Measurements from ENCODE around the gene SHROOM3. TPM values are rescaled to one million over a fixed set of nuclear protein-coding genes. Genes with fewer than 3 reads are reported as not detected.

The SHROOM3 gene
- polyA plus RNA-seq, 2 of the 4 experiments (the other 2 are of a cell fraction), result 2.8 to 5.1 TPM

GRCh38 chr4:76576824-76577223 is 141.8 kb downstream of the SHROOM3 start:
- 82% methylated on average over 4 of the region's 4 CpGs for WGBS (ENCODE audit: missing lambda C conversion rate)
- TF ChIP-seq CBX8 (IDR thresholded peaks at IDR 0.05), result no peak
- no peak for TF ChIP-seq KDM5A (IDR thresholded peaks at IDR 0.05)
- no peak for TF ChIP-seq RNF2 (IDR thresholded peaks at IDR 0.05; ENCODE audit: borderline replicate concordance, low read depth)
- TF ChIP-seq HEYL (CRISPR knock-in tag; IDR thresholded peaks at IDR 0.05), result no peak
- TF ChIP-seq CTCF (IDR thresholded peaks at IDR 0.05), result no peak
- TF ChIP-seq CEBPB (IDR thresholded peaks at IDR 0.05), result no peak
- TF ChIP-seq JUNB (IDR thresholded peaks at IDR 0.05), result no peak
- TF ChIP-seq ZNF302 (CRISPR knock-in tag; IDR thresholded peaks at IDR 0.05), result no peak
- no peak for TF ChIP-seq POLR2AphosphoS2 (conservative IDR thresholded peaks at IDR 0.05; ENCODE audit: low read length)
- no peak for TF ChIP-seq REST (IDR thresholded peaks at IDR 0.05)
- no peak for TF ChIP-seq ZFP36 (IDR thresholded peaks at IDR 0.05; ENCODE audit: borderline replicate concordance, partially characterized antibody)
- TF ChIP-seq CBX2 (IDR thresholded peaks at IDR 0.05; ENCODE audit: borderline replicate concordance, low read depth), result no peak
- TF ChIP-seq FOXS1 (CRISPR knock-in tag; IDR thresholded peaks at IDR 0.05), result no peak
- no peak for TF ChIP-seq MAX (IDR thresholded peaks at IDR 0.05)
- FAIRE-seq (no peak), ATAC-seq (no peak), DNase-seq (ENCODE audit: low read depth in 1 of 2, low spot score in 1 of 2) (no peak)
- ChIA-PET CTCF (no interaction called here), POLR2A (no interaction called here)
- Histone ChIP-seq H3K9me3 (no peaks in the 10 kb centered on the region), H3K4me1 (peaks cover 3% of the 10 kb centered on the region), H3K27ac (no peak overlapping the region), H3K4me3 (no peak overlapping the region), H3K4me2 (no peak overlapping the region)

GRCh38 chr4:76578002-76578560 is 143.1 kb downstream of the SHROOM3 start:
- ATAC-seq (no peak), DNase-seq (ENCODE audit: low read depth in 1 of 2, low spot score in 1 of 2) (no peak), FAIRE-seq (no peak)
- Histone ChIP-seq H3K27ac (no peak overlapping the region), H3K4me3 (no peak overlapping the region), H3K9me3 (no peaks in the 10 kb centered on the region), H3K4me1 (no peaks in the 10 kb centered on the region), H3K4me2 (no peak overlapping the region)
- TF ChIP-seq MAFK (IDR thresholded peaks at IDR 0.05; ENCODE audit: partially characterized antibody) (no peak), HOXB13 (CRISPR knock-in tag; IDR thresholded peaks at IDR 0.05; ENCODE audit: low read depth) (no peak), KDM5A (IDR thresholded peaks at IDR 0.05) (no peak), NR3C1 (IDR thresholded peaks at IDR 0.05) (no peak)
- CTCF ChIA-PET, result interaction anchor here (0.8 kb wide), 1 partner anchor 16 kb away, joined by 3 read pairs; no protein-coding TSS in a partner anchor
- 82% methylated on average over 2 of the region's 2 CpGs for WGBS (ENCODE audit: missing lambda C conversion rate)
- POLR2A ChIA-PET, result no interaction called here

GRCh38 chr4:76579596-76580375 is 144.8 kb downstream of the SHROOM3 start:
- ChIA-PET POLR2A (no interaction called here), CTCF (interaction anchor here (0.7 kb wide), 1 partner anchor 9 kb away, joined by 3 read pairs; no protein-coding TSS in a partner anchor)
- Histone ChIP-seq H3K27ac (no peak overlapping the region), H3K4me3 (no peak overlapping the region), H3K4me1 (no peaks in the 10 kb centered on the region), H3K4me2 (no peak overlapping the region), H3K9me3 (no peaks in the 10 kb centered on the region)
- WGBS (ENCODE audit: missing lambda C conversion rate), result 79% methylated on average over 14 of the region's 14 CpGs
- ATAC-seq, result no peak
- no peak for DNase-seq (ENCODE audit: low read depth in 1 of 2, low spot score in 1 of 2)
- TF ChIP-seq ZSCAN20 (CRISPR knock-in tag; IDR thresholded peaks at IDR 0.05) (no peak), SMC3 (IDR thresholded peaks at IDR 0.05) (no peak), ZNF302 (CRISPR knock-in tag; IDR thresholded peaks at IDR 0.05) (no peak), NR3C1 (IDR thresholded peaks at IDR 0.05) (no peak), ZFP36 (IDR thresholded peaks at IDR 0.05; ENCODE audit: borderline replicate concordance, partially characterized antibody) (no peak), HES2 (IDR thresholded peaks at IDR 0.05) (no peak), MYC (IDR thresholded peaks at IDR 0.05; ENCODE audit: borderline replicate concordance, low read length) (no peak), USF2 (IDR thresholded peaks at IDR 0.05) (no peak)
- no peak for FAIRE-seq
